ENCODE measurements around the gene CACNG1. TPM values are rescaled to one million over a fixed set of nuclear protein-coding genes. Genes with fewer than 3 reads are reported as not detected.

Gene CACNG1
- total RNA-seq, 4 donors from 2014 or later, result not detected

GRCh38 chr17:67020293-67020766, 24.0 kb upstream of the CACNG1 start:
- Histone ChIP-seq H3K36me3 (no peaks in the 10 kb centered on the region), H3K4me3 (no peak overlapping the region), H3K4me1 (peaks cover 4% of the 10 kb centered on the region), H3K9me3 (no peaks in the 10 kb centered on the region), H3K27me3 (peaks cover 12% of the 10 kb centered on the region), H3K27ac (no peak overlapping the region)
- DNase-seq (ENCODE audit: low spot score in 2 of 2), result no peak
- WGBS, result 50% methylated on average over 11 of the region's 11 CpGs
- TF ChIP-seq POLR2AphosphoS5 (IDR thresholded peaks at IDR 0.05), result no peak
- TF ChIP-seq POLR2A (IDR thresholded peaks at IDR 0.05), result no peak
- no peak for TF ChIP-seq EP300 (IDR thresholded peaks at IDR 0.05)
- no peak for TF ChIP-seq CTCF (IDR thresholded peaks at IDR 0.05)

- DNase-seq (ENCODE audit: low spot score in 2 of 2), result no peak
- Histone ChIP-seq H3K27me3 (peaks cover 7% of the 10 kb centered on the region), H3K27ac (no peak overlapping the region), H3K4me3 (no peak overlapping the region), H3K36me3 (no peaks in the 10 kb centered on the region), H3K9me3 (no peaks in the 10 kb centered on the region), H3K4me1 (peaks cover 4% of the 10 kb centered on the region)
- WGBS, result 86% methylated on average over 3 of the region's 7 CpGs
- no peak for TF ChIP-seq POLR2AphosphoS5 (IDR thresholded peaks at IDR 0.05)
- no peak for TF ChIP-seq CTCF (IDR thresholded peaks at IDR 0.05)
- TF ChIP-seq POLR2A (IDR thresholded peaks at IDR 0.05), result no peak
- no peak for TF ChIP-seq EP300 (IDR thresholded peaks at IDR 0.05)
Observed at GRCh38 chr17:67021196-67021595, 23.2 kb upstream of the CACNG1 start.

GRCh38 chr17:67021743-67022450, 22.5 kb upstream of the CACNG1 start:
- no peaks in the 10 kb centered on the region for H3K36me3 ChIP-seq
- H3K9me3 ChIP-seq, result no peaks in the 10 kb centered on the region
- 88% methylated on average over 16 of the region's 16 CpGs for WGBS
- no peak overlapping the region for H3K4me3 ChIP-seq
- TF ChIP-seq POLR2A (IDR thresholded peaks at IDR 0.05) (no peak), POLR2AphosphoS5 (IDR thresholded peaks at IDR 0.05) (no peak), EP300 (IDR thresholded peaks at IDR 0.05) (no peak), CTCF (IDR thresholded peaks at IDR 0.05) (no peak)
- H3K27ac ChIP-seq, result no peak overlapping the region
- no peak for DNase-seq (ENCODE audit: low spot score in 2 of 2)
- H3K27me3 ChIP-seq, result peaks cover 7% of the 10 kb centered on the region
- peaks cover 4% of the 10 kb centered on the region for H3K4me1 ChIP-seq

- H3K27ac ChIP-seq, result no peak overlapping the region
- H3K27me3 ChIP-seq, result peaks cover 7% of the 10 kb centered on the region
- H3K9me3 ChIP-seq, result no peaks in the 10 kb centered on the region
- no peak for DNase-seq (ENCODE audit: low spot score in 2 of 2)
- TF ChIP-seq POLR2A (IDR thresholded peaks at IDR 0.05) (no peak), EP300 (IDR thresholded peaks at IDR 0.05) (no peak), POLR2AphosphoS5 (IDR thresholded peaks at IDR 0.05) (no peak), CTCF (IDR thresholded peaks at IDR 0.05) (no peak)
- WGBS, result 89% methylated on average over 9 of the region's 12 CpGs
- H3K4me3 ChIP-seq, result no peak overlapping the region
- H3K36me3 ChIP-seq, result no peaks in the 10 kb centered on the region
- peaks cover 4% of the 10 kb centered on the region for H3K4me1 ChIP-seq
Observed at GRCh38 chr17:67022451-67022810, 21.9 kb upstream of the CACNG1 start.

GRCh38 chr17:67024736-67025135, 19.6 kb upstream of the CACNG1 start:
- H3K4me1 ChIP-seq, result peaks cover 4% of the 10 kb centered on the region
- TF ChIP-seq POLR2AphosphoS5 (IDR thresholded peaks at IDR 0.05) (no peak), POLR2A (IDR thresholded peaks at IDR 0.05) (no peak), EP300 (IDR thresholded peaks at IDR 0.05) (no peak), CTCF (IDR thresholded peaks at IDR 0.05) (no peak)
- no peak overlapping the region for H3K27ac ChIP-seq
- H3K27me3 ChIP-seq, result peaks cover 6% of the 10 kb centered on the region
- no peaks in the 10 kb centered on the region for H3K36me3 ChIP-seq
- no peak for DNase-seq (ENCODE audit: low spot score in 2 of 2)
- H3K4me3 ChIP-seq, result no peak overlapping the region
- no peaks in the 10 kb centered on the region for H3K9me3 ChIP-seq
- WGBS, result 86% methylated on average over 11 of the region's 17 CpGs
